HEK293 (cell line): ENCODE data around the gene IP6K3.
A peak's percentile ranks its signal among the peaks of the same experiment; 100 is the strongest.

Experiments
- CTCF ChIA-PET: fragments of 350-600 bp; formaldehyde crosslinking; extraction: SDS; loops from one replicate; lab custom pipeline; 2021; ENCODE audit warnings: antibody characterized with exemption; lab: Yijun Ruan, JAX
- POLR2A ChIA-PET: fragments of 300-600 bp; formaldehyde crosslinking; extraction: SDS; loops from one replicate; lab custom pipeline; 2020; ENCODE audit warnings: antibody characterized with exemption, inconsistent platforms; lab: Yijun Ruan, JAX
- H3K27ac ChIP-seq: fragments of 200-500 bp; sonication (Bioruptor generic); 2 replicates; pipeline ENCODE4 v1.5.1; 2014; ENCODE audit warnings: low read depth, low read length, control low read depth, inconsistent platforms; ENCODE audit errors: extremely low read depth
- H3K36me3 ChIP-seq, 2 experiments: fragments of 200-500 bp in 1 of 2; sonication (Bioruptor generic) in 1 of 2; 1 replicate in 1 of 2; 2 replicates in 1 of 2; pipeline ENCODE4 v1.5.1; 2014 to 2017; ENCODE audit warnings: inconsistent platforms in 2 of 2, low read length in 2 of 2; ENCODE audit not compliant: control insufficient read depth in 2 of 2, insufficient read depth in 1 of 2
- H3K4me1 ChIP-seq: fragments of 200-500 bp; sonication (Bioruptor generic); 2 replicates; pipeline ENCODE4 v1.5.1; 2014; ENCODE audit warnings: mild to moderate bottlenecking, low read length, inconsistent platforms; ENCODE audit not compliant: control insufficient read depth, insufficient read depth
- H3K4me3 ChIP-seq: 2 replicates; pipeline ENCODE4 v1.5.1; 2011; ENCODE audit warnings: low read depth, mild to moderate bottlenecking, control low read depth, low read length, moderate library complexity
- H3K9me3 ChIP-seq: fragments of 200-500 bp; sonication (Bioruptor generic); 2 replicates; pipeline ENCODE4 v1.5.1; 2014; ENCODE audit warnings: low read depth, low read length, inconsistent platforms; ENCODE audit not compliant: control insufficient read depth, insufficient read depth
- BCL11B ChIP-seq: fragments of 450-650 bp; formaldehyde crosslinking; IDR thresholded peaks from 2 replicates; pipeline ENCODE4 v1.5.1; 2016; ENCODE audit warnings: low read depth, missing biosample characterization, missing genetic modification characterization
- GLIS1 ChIP-seq: fragments of 450-650 bp; formaldehyde crosslinking; IDR thresholded peaks from 2 replicates; pipeline ENCODE4 v1.5.1; 2016; ENCODE audit warnings: missing biosample characterization, missing genetic modification characterization
- KLF16 ChIP-seq: fragments of 450-650 bp; formaldehyde crosslinking; IDR thresholded peaks from 2 replicates; pipeline ENCODE4 v1.5.1; 2017; ENCODE audit warnings: missing biosample characterization, missing genetic modification characterization
- MZF1 ChIP-seq: fragments of 450-650 bp; formaldehyde crosslinking; IDR thresholded peaks from 2 replicates; pipeline ENCODE4 v1.5.1; 2017; ENCODE audit warnings: missing biosample characterization, missing genetic modification characterization, borderline replicate concordance
- OVOL3 ChIP-seq: fragments of 450-650 bp; formaldehyde crosslinking; IDR thresholded peaks from 2 replicates; pipeline ENCODE4 v1.5.1; 2016; ENCODE audit warnings: missing biosample characterization, missing genetic modification characterization
- PRDM6 ChIP-seq: fragments of 450-650 bp; formaldehyde crosslinking; IDR thresholded peaks from 2 replicates; pipeline ENCODE4 v1.5.1; 2017; ENCODE audit warnings: missing biosample characterization, missing genetic modification characterization
- SCRT2 ChIP-seq: fragments of 450-650 bp; formaldehyde crosslinking; IDR thresholded peaks from 2 replicates; pipeline ENCODE4 v1.5.1; 2016; ENCODE audit warnings: missing biosample characterization, missing genetic modification characterization
- ZBTB17 ChIP-seq: fragments of 450-650 bp; formaldehyde crosslinking; IDR thresholded peaks from 2 replicates; pipeline ENCODE4 v1.5.1; 2016; ENCODE audit warnings: missing biosample characterization, missing genetic modification characterization
- ZBTB20 ChIP-seq: fragments of 450-650 bp; formaldehyde crosslinking; IDR thresholded peaks from 2 replicates; pipeline ENCODE4 v1.5.1; 2016; ENCODE audit warnings: missing biosample characterization, missing genetic modification characterization
- ZBTB48 ChIP-seq: fragments of 450-650 bp; formaldehyde crosslinking; IDR thresholded peaks from 2 replicates; pipeline ENCODE4 v1.5.1; 2016; ENCODE audit warnings: missing biosample characterization, missing genetic modification characterization
- ZBTB8A ChIP-seq: fragments of 450-650 bp; formaldehyde crosslinking; IDR thresholded peaks from 2 replicates; pipeline ENCODE4 v1.5.1; 2016; ENCODE audit warnings: missing biosample characterization, missing genetic modification characterization
- ZFHX2 ChIP-seq: fragments of 450-650 bp; formaldehyde crosslinking; conservative IDR thresholded peaks from 2 replicates; pipeline ENCODE4 v1.5.1; 2016; ENCODE audit warnings: missing biosample characterization, missing genetic modification characterization
- ZFP3 ChIP-seq: fragments of 450-650 bp; formaldehyde crosslinking; IDR thresholded peaks from 2 replicates; pipeline ENCODE4 v1.5.1; 2016; ENCODE audit warnings: low read depth, missing biosample characterization, missing genetic modification characterization
- ZIC2 ChIP-seq: fragments of 450-650 bp; formaldehyde crosslinking; IDR thresholded peaks from 2 replicates; pipeline ENCODE4 v1.5.1; 2016; ENCODE audit warnings: missing biosample characterization, missing genetic modification characterization
- ZNF10 ChIP-seq: fragments of 450-650 bp; formaldehyde crosslinking; IDR thresholded peaks from 2 replicates; pipeline ENCODE4 v1.5.1; 2017; ENCODE audit warnings: missing biosample characterization, missing genetic modification characterization
- ZNF121 ChIP-seq: fragments of 450-650 bp; formaldehyde crosslinking; IDR thresholded peaks from 2 replicates; pipeline ENCODE4 v1.5.1; 2016; ENCODE audit warnings: missing biosample characterization, missing genetic modification characterization
- ZNF133 ChIP-seq: fragments of 450-650 bp; formaldehyde crosslinking; IDR thresholded peaks from 2 replicates; pipeline ENCODE4 v1.5.1; 2016; ENCODE audit warnings: missing biosample characterization, missing genetic modification characterization
- ZNF239 ChIP-seq: fragments of 450-650 bp; formaldehyde crosslinking; IDR thresholded peaks from 2 replicates; pipeline ENCODE4 v1.5.1; 2016; ENCODE audit warnings: missing biosample characterization, missing genetic modification characterization
- ZNF280D ChIP-seq: fragments of 450-650 bp; formaldehyde crosslinking; IDR thresholded peaks from 2 replicates; pipeline ENCODE4 v1.5.1; 2016; ENCODE audit warnings: missing biosample characterization, missing genetic modification characterization
- ZNF398 ChIP-seq: fragments of 450-650 bp; formaldehyde crosslinking; IDR thresholded peaks from 2 replicates; pipeline ENCODE4 v1.5.1; 2017; ENCODE audit warnings: missing biosample characterization, missing genetic modification characterization
- ZNF501 ChIP-seq: fragments of 450-650 bp; formaldehyde crosslinking; IDR thresholded peaks from 2 replicates; pipeline ENCODE4 v1.5.1; 2016; ENCODE audit warnings: missing biosample characterization, missing genetic modification characterization
- ZNF548 ChIP-seq: fragments of 450-650 bp; formaldehyde crosslinking; IDR thresholded peaks from 2 replicates; pipeline ENCODE4 v1.5.1; 2016; ENCODE audit warnings: missing biosample characterization, missing genetic modification characterization
- ZNF558 ChIP-seq: fragments of 450-650 bp; formaldehyde crosslinking; IDR thresholded peaks from 2 replicates; pipeline ENCODE4 v1.5.1; 2016; ENCODE audit warnings: missing biosample characterization, missing genetic modification characterization
- ZNF571 ChIP-seq: fragments of 450-650 bp; formaldehyde crosslinking; IDR thresholded peaks from 2 replicates; pipeline ENCODE4 v1.5.0; 2017; ENCODE audit warnings: missing biosample characterization, missing genetic modification characterization
- ZNF704 ChIP-seq: fragments of 450-650 bp; formaldehyde crosslinking; IDR thresholded peaks from 2 replicates; pipeline ENCODE4 v1.5.1; 2016; ENCODE audit warnings: missing biosample characterization, missing genetic modification characterization
- ZNF707 ChIP-seq: fragments of 450-650 bp; formaldehyde crosslinking; IDR thresholded peaks from 2 replicates; pipeline ENCODE4 v1.5.1; 2016; ENCODE audit warnings: missing biosample characterization, missing genetic modification characterization
- ZSCAN18 ChIP-seq: fragments of 450-650 bp; formaldehyde crosslinking; IDR thresholded peaks from 2 replicates; pipeline ENCODE4 v1.5.1; 2016; ENCODE audit warnings: missing biosample characterization, missing genetic modification characterization
- ZSCAN30 ChIP-seq: fragments of 450-650 bp; IDR thresholded peaks from 2 replicates; pipeline ENCODE4 v1.5.1; 2018; ENCODE audit warnings: missing biosample characterization, mild to moderate bottlenecking, missing genetic modification characterization, moderate library complexity

IP6K3 gene

GRCh38 chr6:33696548-33697518 is 49.9 kb downstream of the IP6K3 start (continued):
- TF ChIP-seq ZFHX2 (tag by site-specific recombination) (0 out of 2 replicates have a peak, but pooled peaks have one; percentile 12), ZNF548 (tag by site-specific recombination) (no peak), SCRT2 (peak; percentile 86), ZBTB17 (tag by site-specific recombination) (0 out of 2 replicates have a peak, but pooled peaks have one; percentile 35), KLF16 (no peak), ZNF280D (tag by site-specific recombination) (no peak), GLIS1 (peak; percentile 34; the same call in 1 of the 2 replicates), ZNF10 (tag by site-specific recombination) (0 out of 2 replicates have a peak, but pooled peaks have one; percentile 21), ZBTB8A (tag by site-specific recombination) (no peak), ZNF707 (no peak), MZF1 (0 out of 2 replicates have a peak, but pooled peaks have one; percentile 35)
- TF ChIP-seq, all 188 proteins: peak for 14

- TF ChIP-seq ZNF501 (tag by site-specific recombination) (no peak), ZBTB48 (tag by site-specific recombination) (no peak), ZIC2 (tag by site-specific recombination) (no peak), ZFP3 (tag by site-specific recombination) (no peak), ZNF239 (tag by site-specific recombination) (no peak), ZBTB20 (tag by site-specific recombination) (no peak), ZSCAN18 (tag by site-specific recombination) (no peak), OVOL3 (tag by site-specific recombination) (no peak), ZNF121 (tag by site-specific recombination) (no peak), ZNF398 (tag by site-specific recombination) (no peak), BCL11B (no peak), ZNF133 (tag by site-specific recombination) (no peak), ZNF704 (no peak), ZNF558 (tag by site-specific recombination) (no peak), ZNF571 (tag by site-specific recombination) (no peak), ZSCAN30 (no peak), PRDM6 (tag by site-specific recombination) (no peak)
- H3K4me3 ChIP-seq = no peak overlapping the region
- H3K36me3 ChIP-seq = peaks cover 4 to 89% of the 10 kb centered on the region in 2 experiments; a peak in 2 of 3 replicates
- ChIA-PET CTCF (interaction anchor here (0.6 to 5.4 kb wide), 3 partner anchors 106 to 1025 kb away, joined by 3 to 34 read pairs (median 9); no protein-coding TSS in a partner anchor), POLR2A (no interaction called here)
- H3K9me3 ChIP-seq = no peaks in the 10 kb centered on the region
- no peak overlapping the region for H3K27ac ChIP-seq
- peaks cover 3% of the 10 kb centered on the region; the same call in 1 of the 2 replicates for H3K4me1 ChIP-seq
These were observed 50.6 kb downstream of the IP6K3 start for GRCh38 chr6:33696076-33696475.
